ENCODE results near the gene BMPR1B.

The BMPR1B gene

DNA sequence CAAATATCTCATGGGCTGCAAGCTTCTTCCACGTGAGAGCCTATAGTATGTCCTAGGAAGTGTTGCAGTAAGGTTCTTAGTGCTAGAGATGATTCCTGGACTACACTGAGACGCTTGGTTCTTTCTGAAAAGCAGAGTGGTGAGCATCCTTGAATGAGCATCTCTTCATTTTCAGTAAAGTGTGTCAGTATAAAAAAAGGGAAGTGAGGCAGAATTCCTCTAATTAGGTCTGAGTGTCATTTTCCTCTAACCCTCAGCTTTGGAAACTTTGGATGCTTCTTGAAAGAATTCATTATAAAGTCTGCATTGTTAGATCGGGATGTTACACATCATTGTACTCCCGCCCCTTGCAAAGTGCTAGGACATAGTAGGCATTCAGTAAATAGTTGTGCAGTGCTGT is 5.2 kb downstream of the BMPR1B start:
- no peak overlapping the region for H3K27ac ChIP-seq
- TF ChIP-seq ZFX (IDR thresholded peaks at IDR 0.05; ENCODE audit: borderline replicate concordance) (no peak), CTCF (IDR thresholded peaks at IDR 0.05) (no peak)

DNA sequence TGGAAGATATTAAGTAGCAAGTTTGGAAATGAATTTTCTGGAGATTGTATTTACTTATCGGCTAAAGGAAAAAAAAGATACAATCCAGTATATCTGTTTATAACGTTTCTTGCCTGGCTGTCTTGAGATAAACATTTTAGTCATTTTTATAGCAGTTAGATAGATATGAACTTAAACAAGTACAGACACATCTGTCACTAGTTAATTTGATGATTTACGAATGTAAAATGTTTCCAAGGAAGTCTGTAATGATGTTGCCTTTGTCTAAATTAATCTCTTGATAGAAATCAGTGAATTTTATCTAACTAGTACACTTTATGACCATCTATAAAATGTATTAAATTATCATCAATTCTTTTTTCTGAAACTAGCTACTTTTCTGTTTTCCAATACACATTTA is 5.7 kb downstream of the BMPR1B start:
- TF ChIP-seq CTCF (IDR thresholded peaks at IDR 0.05), result no peak
- no peak for TF ChIP-seq ZFX (IDR thresholded peaks at IDR 0.05; ENCODE audit: borderline replicate concordance)
- H3K27ac ChIP-seq, result no peak overlapping the region

- TF ChIP-seq CTCF (IDR thresholded peaks at IDR 0.05), result no peak
- TF ChIP-seq ZFX (IDR thresholded peaks at IDR 0.05; ENCODE audit: borderline replicate concordance), result no peak
- H3K27ac ChIP-seq, result no peak overlapping the region
Observed at GRCh38 chr4:94764069-94764468, 6.3 kb downstream of the BMPR1B start.

DNA sequence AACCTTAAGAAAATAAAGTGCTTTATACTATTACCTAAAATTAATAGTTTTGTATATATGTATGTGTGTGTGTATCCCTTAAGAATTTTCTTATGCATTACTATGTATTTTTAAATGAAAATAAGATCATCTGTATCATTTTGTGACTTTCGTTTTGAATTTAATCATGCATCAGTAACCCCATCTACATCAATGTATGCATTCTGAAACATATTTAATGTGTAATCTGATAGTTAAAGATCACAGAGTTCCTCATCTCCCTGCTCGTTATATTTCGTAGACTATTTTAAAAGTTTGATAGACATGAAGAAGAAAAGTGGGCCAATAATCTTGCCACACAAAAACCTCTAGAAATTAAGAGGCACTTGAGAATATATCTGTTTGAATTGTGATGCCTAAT is 7.4 kb downstream of the BMPR1B start:
- H3K27ac ChIP-seq, result no peak overlapping the region
- TF ChIP-seq CTCF (IDR thresholded peaks at IDR 0.05), result no peak
- TF ChIP-seq ZFX (IDR thresholded peaks at IDR 0.05; ENCODE audit: borderline replicate concordance), result no peak

DNA sequence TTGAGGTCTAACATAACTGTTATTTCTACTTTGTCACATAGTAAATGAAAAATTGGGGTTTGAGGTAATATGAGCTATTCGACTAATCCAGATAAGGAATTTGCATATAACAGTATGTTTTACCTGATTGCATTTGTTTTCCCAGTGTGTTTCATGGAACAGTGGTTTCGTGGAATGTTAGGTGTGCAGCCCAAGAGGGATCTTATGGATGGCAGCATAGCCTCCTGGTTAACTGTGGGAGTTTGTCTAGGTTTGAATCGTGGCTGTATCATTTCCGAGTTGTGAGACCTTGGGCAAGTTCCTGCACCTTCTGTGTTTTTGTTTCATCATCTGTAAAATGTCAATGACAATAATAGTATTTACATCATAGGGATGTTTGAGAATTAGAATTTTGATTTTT is 7.9 kb downstream of the BMPR1B start:
- H3K27ac ChIP-seq, result no peak overlapping the region
- TF ChIP-seq CTCF (IDR thresholded peaks at IDR 0.05) (no peak), ZFX (IDR thresholded peaks at IDR 0.05; ENCODE audit: borderline replicate concordance) (no peak)

DNA sequence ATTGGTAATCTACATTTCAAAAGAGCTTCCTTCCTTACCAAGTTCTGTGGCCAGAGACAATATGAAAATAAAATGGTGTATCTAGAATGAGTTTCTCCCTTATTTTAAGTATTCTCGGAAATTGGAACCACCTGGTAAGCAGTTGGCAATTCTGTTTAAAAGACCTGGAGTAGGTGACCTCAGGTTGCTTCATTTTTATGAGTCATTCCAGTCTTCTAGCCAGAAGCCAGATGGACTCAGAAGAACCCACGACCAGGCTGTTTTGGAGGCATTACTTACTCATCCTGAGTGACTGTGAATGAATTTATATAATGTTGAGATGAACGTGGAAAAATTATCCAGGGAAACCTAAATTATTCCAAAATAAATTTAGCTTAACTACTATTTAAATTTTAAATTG is 9.1 kb downstream of the BMPR1B start:
- no peak overlapping the region for H3K27ac ChIP-seq
- no peak for TF ChIP-seq ZFX (IDR thresholded peaks at IDR 0.05; ENCODE audit: borderline replicate concordance)
- no peak for TF ChIP-seq CTCF (IDR thresholded peaks at IDR 0.05)

DNA sequence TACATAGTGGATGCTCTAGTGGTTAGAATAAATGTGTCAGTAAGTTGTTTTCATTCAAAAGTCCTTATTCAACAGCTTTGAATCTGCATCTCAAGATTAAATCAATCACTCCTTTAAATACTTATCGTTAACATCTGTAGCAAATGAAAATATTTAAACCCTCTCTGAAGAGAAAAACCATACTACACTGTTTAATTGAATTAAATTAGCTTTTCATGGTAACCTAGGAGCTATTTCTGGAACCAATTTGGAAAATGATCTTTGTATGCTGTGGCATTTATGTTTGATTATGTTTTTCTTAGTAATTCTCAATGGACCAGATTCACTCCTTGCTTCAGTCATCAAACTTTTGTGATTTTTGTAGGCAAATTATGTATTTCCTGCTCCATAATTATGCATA is 9.7 kb downstream of the BMPR1B start:
- H3K27ac ChIP-seq, result no peak overlapping the region
- TF ChIP-seq ZFX (IDR thresholded peaks at IDR 0.05; ENCODE audit: borderline replicate concordance), result no peak

GRCh38 chr4:94782707-94783106 is 25.0 kb downstream of the BMPR1B start:
- TF ChIP-seq ZFX (IDR thresholded peaks at IDR 0.05; ENCODE audit: borderline replicate concordance) (no peak), CTCF (IDR thresholded peaks at IDR 0.05) (no peak)

More at GRCh38 chr4:94782707-94783106, 25.0 kb downstream of the BMPR1B start:
- no peak overlapping the region for H3K27ac ChIP-seq
